RWPE2 (cell line): ENCODE measurements around the gene KCNG4.

Source experiments
- ATAC-seq: fragments of 200-7000 bp; cut with Tn5 transposase; 3 replicates; pipeline ENCODE4 v1.9.1; 2021; ENCODE audit warnings: low read depth
- DNase-seq: peaks from one replicate; pipeline ENCODE4 v3.0.0-alpha.2; 2020; ENCODE audit warnings: low spot score
- H3K27ac ChIP-seq: fragments of 450-650 bp; 2 replicates; pipeline ENCODE4 v1.5.1; 2017; ENCODE audit warnings: mild to moderate bottlenecking; ENCODE audit not compliant: poor library complexity, severe bottlenecking
- H3K27me3 ChIP-seq: fragments of 250-450 bp; sonication (Bioruptor Pico); 2 replicates; pipeline ENCODE4 v1.5.1; 2021; ENCODE audit warnings: mild to moderate bottlenecking, moderate library complexity; ENCODE audit not compliant: insufficient read depth, poor library complexity, severe bottlenecking
- H3K36me3 ChIP-seq: fragments of 250-450 bp; sonication (Bioruptor Pico); 2 replicates; pipeline ENCODE4 v1.5.1; 2020; ENCODE audit warnings: low read depth, mild to moderate bottlenecking, moderate library complexity
- H3K4me1 ChIP-seq: fragments of 250-450 bp; sonication (Bioruptor Pico); 2 replicates; pipeline ENCODE4 v1.5.1; 2021; ENCODE audit warnings: mild to moderate bottlenecking, moderate library complexity; ENCODE audit not compliant: insufficient read depth, poor library complexity, severe bottlenecking
- H3K4me3 ChIP-seq: fragments of 250-450 bp; sonication (Bioruptor Pico); 2 replicates; pipeline ENCODE4 v1.5.1; 2021; ENCODE audit warnings: mild to moderate bottlenecking, moderate library complexity; ENCODE audit not compliant: severe bottlenecking
- H3K9me3 ChIP-seq: fragments of 250-450 bp; sonication (Bioruptor Pico); 2 replicates; pipeline ENCODE4 v1.5.1; 2021; ENCODE audit warnings: mild to moderate bottlenecking, moderate library complexity; ENCODE audit not compliant: severe bottlenecking
- TF ChIP-seq, protein P1 (sequence below): fragments of 450-650 bp; IDR thresholded peaks from one replicate; pipeline ENCODE4 v1.5.1; 2017; ENCODE audit warnings: mild to moderate bottlenecking, moderate library complexity; ENCODE audit not compliant: poor library complexity, severe bottlenecking

The KCNG4 gene

DNA sequence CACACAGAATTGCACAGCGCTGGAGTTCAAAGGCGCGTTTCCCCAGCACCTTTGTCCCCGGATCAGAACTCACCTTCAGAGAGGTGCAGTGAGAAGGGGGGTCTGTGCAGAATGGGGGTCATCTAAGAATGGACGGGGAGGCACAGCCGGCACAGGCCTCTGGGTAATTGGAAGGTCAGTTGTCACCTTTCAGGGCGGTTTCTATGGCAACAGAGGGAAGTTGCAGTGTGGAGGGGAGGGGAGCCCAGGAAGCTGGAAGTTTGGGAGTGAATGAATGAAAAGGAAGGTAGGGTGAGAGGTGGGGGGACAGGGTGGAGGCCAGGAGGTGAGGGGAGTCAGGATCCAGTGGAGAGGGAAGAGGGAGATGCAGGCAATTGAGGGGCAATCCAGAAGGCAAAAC lies 12.4 kb upstream of the KCNG4 start:
- Histone ChIP-seq H3K27ac (no peak overlapping the region), H3K36me3 (no peaks in the 10 kb centered on the region), H3K27me3 (peaks cover 10% of the 10 kb centered on the region), H3K4me1 (peaks cover 8% of the 10 kb centered on the region), H3K4me3 (no peak overlapping the region), H3K9me3 (no peaks in the 10 kb centered on the region)
- ATAC-seq (no peak), DNase-seq (no peak)
- TF ChIP-seq, protein P1, sequence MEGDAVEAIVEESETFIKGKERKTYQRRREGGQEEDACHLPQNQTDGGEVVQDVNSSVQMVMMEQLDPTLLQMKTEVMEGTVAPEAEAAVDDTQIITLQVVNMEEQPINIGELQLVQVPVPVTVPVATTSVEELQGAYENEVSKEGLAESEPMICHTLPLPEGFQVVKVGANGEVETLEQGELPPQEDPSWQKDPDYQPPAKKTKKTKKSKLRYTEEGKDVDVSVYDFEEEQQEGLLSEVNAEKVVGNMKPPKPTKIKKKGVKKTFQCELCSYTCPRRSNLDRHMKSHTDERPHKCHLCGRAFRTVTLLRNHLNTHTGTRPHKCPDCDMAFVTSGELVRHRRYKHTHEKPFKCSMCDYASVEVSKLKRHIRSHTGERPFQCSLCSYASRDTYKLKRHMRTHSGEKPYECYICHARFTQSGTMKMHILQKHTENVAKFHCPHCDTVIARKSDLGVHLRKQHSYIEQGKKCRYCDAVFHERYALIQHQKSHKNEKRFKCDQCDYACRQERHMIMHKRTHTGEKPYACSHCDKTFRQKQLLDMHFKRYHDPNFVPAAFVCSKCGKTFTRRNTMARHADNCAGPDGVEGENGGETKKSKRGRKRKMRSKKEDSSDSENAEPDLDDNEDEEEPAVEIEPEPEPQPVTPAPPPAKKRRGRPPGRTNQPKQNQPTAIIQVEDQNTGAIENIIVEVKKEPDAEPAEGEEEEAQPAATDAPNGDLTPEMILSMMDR = no peak

DNA sequence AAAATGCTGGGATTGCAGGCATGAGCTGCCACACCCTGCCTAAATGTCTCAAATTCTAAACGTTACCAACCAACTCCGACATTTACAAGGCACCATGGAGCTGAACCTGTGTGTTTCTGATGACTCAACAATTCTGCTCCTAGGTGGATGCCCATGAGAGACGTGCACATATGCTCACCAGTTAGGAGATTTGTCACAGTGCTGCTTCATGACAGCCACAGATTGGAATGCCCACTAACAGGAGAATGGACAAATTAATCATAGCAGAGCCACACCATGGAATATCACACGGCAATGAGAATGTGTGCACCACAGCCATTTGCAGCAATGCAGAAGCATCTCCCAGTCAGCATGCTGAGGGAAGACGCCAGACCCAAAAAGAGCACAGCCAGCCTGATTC lies 8.0 kb upstream of the KCNG4 start:
- no peak overlapping the region for H3K4me3 ChIP-seq
- ATAC-seq = peak; percentile 88
- no peaks in the 10 kb centered on the region for H3K27me3 ChIP-seq
- peaks cover 8% of the 10 kb centered on the region for H3K4me1 ChIP-seq
- no peaks in the 10 kb centered on the region for H3K36me3 ChIP-seq
- no peak for DNase-seq
- H3K9me3 ChIP-seq = no peaks in the 10 kb centered on the region
- no peak overlapping the region for H3K27ac ChIP-seq
- TF ChIP-seq, protein P1 = no peak

DNA sequence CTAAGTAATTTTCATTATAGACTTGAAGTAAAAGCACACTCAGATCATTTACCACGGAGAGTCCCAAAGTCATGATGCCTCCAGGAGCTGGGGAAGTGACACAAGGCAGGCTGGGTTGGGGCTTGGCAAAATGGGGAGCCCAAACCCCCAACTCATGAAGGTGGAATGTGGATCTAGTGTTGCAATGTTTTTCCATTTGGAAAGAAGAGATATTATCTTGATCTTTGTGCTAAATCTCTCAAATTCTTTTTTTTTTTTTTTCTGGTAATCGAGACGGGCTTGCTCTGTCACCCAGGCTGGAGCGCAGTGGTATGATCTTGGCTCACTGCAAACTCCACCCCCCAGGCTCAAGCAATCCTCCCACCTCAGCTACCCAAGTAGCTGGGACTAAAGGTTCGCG lies 7.5 kb upstream of the KCNG4 start:
- H3K4me1 ChIP-seq = peaks cover 8% of the 10 kb centered on the region
- no peaks in the 10 kb centered on the region for H3K36me3 ChIP-seq
- H3K27ac ChIP-seq = no peak overlapping the region
- ATAC-seq (no peak), DNase-seq (no peak)
- no peaks in the 10 kb centered on the region for H3K27me3 ChIP-seq
- no peaks in the 10 kb centered on the region for H3K9me3 ChIP-seq
- no peak overlapping the region for H3K4me3 ChIP-seq
- TF ChIP-seq, protein P1 = no peak

DNA sequence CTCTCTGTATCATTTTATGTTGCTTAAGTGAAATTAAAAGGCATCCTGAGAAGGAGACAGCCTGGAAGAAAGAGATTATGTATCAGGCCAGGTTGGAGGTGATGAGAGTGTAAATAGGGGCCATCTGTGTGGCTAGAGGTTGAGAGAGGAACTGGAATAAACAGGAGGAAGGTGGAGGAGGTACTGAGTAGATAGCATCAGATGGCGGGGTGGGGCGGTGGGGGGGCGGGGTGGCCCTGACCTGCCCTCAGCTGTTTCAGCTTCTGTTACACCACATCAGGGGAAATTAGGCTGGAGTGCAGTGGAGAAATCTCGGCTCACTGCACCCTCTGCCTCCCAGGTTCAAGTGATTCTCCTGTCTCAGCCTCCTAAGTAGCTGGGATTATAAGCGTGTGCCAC lies 6.9 kb upstream of the KCNG4 start:
- no peak overlapping the region for H3K27ac ChIP-seq

GRCh38 chr16:84245956-84246678 lies 6.3 kb upstream of the KCNG4 start:
- no peaks in the 10 kb centered on the region for H3K36me3 ChIP-seq
- H3K27me3 ChIP-seq = no peaks in the 10 kb centered on the region
- peaks cover 8% of the 10 kb centered on the region for H3K4me1 ChIP-seq
- H3K9me3 ChIP-seq = no peaks in the 10 kb centered on the region
- TF ChIP-seq, protein P1 = no peak
- DNase-seq = no peak
- H3K4me3 ChIP-seq = no peak overlapping the region
- H3K27ac ChIP-seq = no peak overlapping the region
- no peak for ATAC-seq

More for the DNA sequence above, 6.9 kb upstream of the KCNG4 start:
- H3K27me3 ChIP-seq = no peaks in the 10 kb centered on the region
- no peak overlapping the region for H3K4me3 ChIP-seq
- no peak for DNase-seq
- no peaks in the 10 kb centered on the region for H3K9me3 ChIP-seq
- peaks cover 8% of the 10 kb centered on the region for H3K4me1 ChIP-seq
- no peaks in the 10 kb centered on the region for H3K36me3 ChIP-seq
- TF ChIP-seq, protein P1 = no peak
- no peak for ATAC-seq
